Activated CD4-positive, alpha-beta memory T cell treated with anti-CD3 and anti-CD28 coated beads, Interleukin-2, amount 10 ng/mL, durations not matched to agents 7 days and 5 days (primary cell): ENCODE measurements around the gene TMEM120A. TPM values are rescaled to one million over a fixed set of nuclear protein-coding genes. Genes with fewer than 3 reads are reported as not detected.

Experiments
- CTCF ChIA-PET: fragments of 350-600 bp; sonication (Branson Sonifier 250); formaldehyde crosslinking; loops from one replicate; lab custom pipeline; 2021; ENCODE audit warnings: antibody characterized with exemption, inconsistent platforms; lab: Charles Lee
- POLR2A ChIA-PET: fragments of 350-600 bp; sonication (Branson Sonifier 250); formaldehyde crosslinking; loops from one replicate; lab custom pipeline; 2021; ENCODE audit warnings: antibody characterized with exemption; lab: Charles Lee
- DNase-seq: peaks from one replicate; pipeline ENCODE4 v3.0.0-alpha.2; 2020
- H3K27ac Mint-ChIP-seq: one replicate; pipeline ENCODE4 v1.8.0; 2021; ENCODE audit warnings: mild to moderate bottlenecking, mixed read lengths
- H3K27me3 Mint-ChIP-seq: one replicate; pipeline ENCODE4 v1.8.0; 2021; ENCODE audit warnings: mixed read lengths
- H3K36me3 Mint-ChIP-seq: one replicate; pipeline ENCODE4 v1.8.0; 2021; ENCODE audit warnings: low read depth, mixed read lengths
- H3K4me1 Mint-ChIP-seq: one replicate; pipeline ENCODE4 v1.8.0; 2021; ENCODE audit warnings: mixed read lengths
- H3K4me3 Mint-ChIP-seq: one replicate; pipeline ENCODE4 v1.8.0; 2021; ENCODE audit warnings: mild to moderate bottlenecking, mixed read lengths
- H3K9me3 Mint-ChIP-seq: one replicate; pipeline ENCODE4 v1.8.0; 2021; ENCODE audit warnings: mixed read lengths
- total RNA-seq, 2 experiments: library from RNA; stranded (reverse); gene quantifications; one replicate each; pipeline ENCODE4 v1.2.3, GENCODE V29; 2021

TMEM120A gene
- total RNA-seq, 2 experiments from 2014 or later = 34.3 to 34.9 TPM

DNA sequence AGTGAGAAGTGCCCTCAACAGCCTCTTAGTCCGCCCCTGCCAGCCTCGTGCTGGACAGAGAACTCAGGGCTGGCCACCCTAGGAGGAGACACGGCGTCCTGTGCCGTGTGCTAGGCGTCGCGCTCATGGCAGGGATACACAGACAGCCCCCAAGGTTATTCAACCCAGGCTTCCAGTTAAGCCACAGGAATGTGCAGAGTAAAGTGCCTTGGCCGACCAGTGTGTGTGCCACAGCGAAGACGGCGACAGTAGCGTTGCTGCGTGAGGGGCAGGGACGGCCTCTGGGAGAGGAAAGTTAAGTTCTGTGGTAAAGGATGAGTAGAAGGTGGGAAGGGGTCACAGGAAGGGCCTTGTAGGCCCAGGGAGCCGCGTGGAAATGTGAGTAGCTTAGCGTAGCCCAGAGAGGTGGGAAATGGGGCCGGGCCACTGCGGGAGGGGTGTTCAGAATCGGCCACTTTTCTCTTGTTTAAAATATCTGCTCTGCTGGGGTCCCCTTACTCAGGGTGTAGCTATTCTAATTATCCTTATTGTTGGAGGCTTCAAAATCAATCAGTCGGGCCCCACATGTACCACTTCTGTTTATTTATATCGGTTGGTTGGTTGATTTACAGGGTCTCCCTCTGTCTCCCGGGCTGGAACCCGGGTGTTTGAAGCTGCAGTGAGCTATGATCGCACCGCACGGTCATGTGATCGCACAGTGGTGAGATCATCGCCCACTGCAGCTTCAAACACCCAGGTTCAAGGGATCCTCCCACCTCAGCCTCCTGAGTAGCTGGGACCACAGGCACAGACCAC is 24.5 kb downstream of the TMEM120A start:
- DNase-seq = no peak
- H3K9me3 Mint-ChIP-seq = no peaks in the 10 kb centered on the region
- POLR2A ChIA-PET = no interaction called here
- H3K36me3 Mint-ChIP-seq = peaks cover 9% of the 10 kb centered on the region
- H3K4me1 Mint-ChIP-seq = peaks cover 3% of the 10 kb centered on the region
- no peak overlapping the region for H3K4me3 Mint-ChIP-seq
- H3K27ac Mint-ChIP-seq = no peak overlapping the region
- no peaks in the 10 kb centered on the region for H3K27me3 Mint-ChIP-seq
- CTCF ChIA-PET = no interaction called here

GRCh38 chr7:75969182-75969581 is 25.2 kb downstream of the TMEM120A start:
- Mint-ChIP-seq H3K27ac (no peak overlapping the region), H3K36me3 (peaks cover 9% of the 10 kb centered on the region), H3K9me3 (no peaks in the 10 kb centered on the region), H3K27me3 (no peaks in the 10 kb centered on the region), H3K4me3 (no peak overlapping the region), H3K4me1 (peaks cover 3% of the 10 kb centered on the region)
- ChIA-PET CTCF (no interaction called here), POLR2A (no interaction called here)
- DNase-seq = no peak

DNA sequence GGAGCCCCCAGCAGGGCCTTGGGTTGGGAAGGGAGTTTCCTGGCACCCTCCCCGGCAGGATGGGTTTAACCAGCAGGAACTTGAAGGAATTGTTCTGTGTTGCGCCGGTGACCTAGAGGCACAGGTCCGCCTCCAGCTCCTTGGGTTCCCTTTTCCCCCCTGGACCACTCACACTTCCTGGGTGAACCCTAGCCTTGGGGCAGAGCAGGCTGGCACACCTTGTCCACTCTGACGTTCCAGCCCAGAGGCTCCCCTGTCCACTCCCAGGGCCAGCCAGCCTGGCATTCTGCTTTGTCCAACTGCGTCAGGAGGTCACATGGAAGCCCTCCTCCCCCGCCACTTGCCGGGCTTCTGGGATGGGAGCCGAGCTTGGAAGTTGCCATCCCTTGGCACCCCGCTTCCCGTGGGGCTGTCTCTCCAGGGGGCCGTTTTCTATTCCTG is 25.8 kb downstream of the TMEM120A start:
- ChIA-PET POLR2A (no interaction called here), CTCF (no interaction called here)
- peaks cover 3% of the 10 kb centered on the region for H3K36me3 Mint-ChIP-seq
- H3K4me1 Mint-ChIP-seq = peaks cover 3% of the 10 kb centered on the region
- DNase-seq = no peak
- H3K27ac Mint-ChIP-seq = no peak overlapping the region
- H3K27me3 Mint-ChIP-seq = no peaks in the 10 kb centered on the region
- no peak overlapping the region for H3K4me3 Mint-ChIP-seq
- H3K9me3 Mint-ChIP-seq = no peaks in the 10 kb centered on the region

- CTCF ChIA-PET = no interaction called here
- POLR2A ChIA-PET = no interaction called here
- H3K36me3 Mint-ChIP-seq = peaks cover 3% of the 10 kb centered on the region
- no peak overlapping the region for H3K27ac Mint-ChIP-seq
- H3K4me3 Mint-ChIP-seq = no peak overlapping the region
- H3K27me3 Mint-ChIP-seq = no peaks in the 10 kb centered on the region
- H3K4me1 Mint-ChIP-seq = peaks cover 3% of the 10 kb centered on the region
- H3K9me3 Mint-ChIP-seq = no peaks in the 10 kb centered on the region
- no peak for DNase-seq
Observed at GRCh38 chr7:75968012-75968411, 26.4 kb downstream of the TMEM120A start.

- Mint-ChIP-seq H3K27me3 (no peaks in the 10 kb centered on the region), H3K36me3 (peaks cover 3% of the 10 kb centered on the region), H3K4me3 (no peak overlapping the region), H3K27ac (no peak overlapping the region), H3K4me1 (peaks cover 3% of the 10 kb centered on the region), H3K9me3 (no peaks in the 10 kb centered on the region)
- no peak for DNase-seq
- ChIA-PET POLR2A (no interaction called here), CTCF (interaction anchor here (0.6 kb wide), 1 partner anchor 53 kb away, joined by 3 read pairs; no protein-coding TSS in a partner anchor)
Observed at GRCh38 chr7:75967487-75967997, 26.9 kb downstream of the TMEM120A start.

DNA sequence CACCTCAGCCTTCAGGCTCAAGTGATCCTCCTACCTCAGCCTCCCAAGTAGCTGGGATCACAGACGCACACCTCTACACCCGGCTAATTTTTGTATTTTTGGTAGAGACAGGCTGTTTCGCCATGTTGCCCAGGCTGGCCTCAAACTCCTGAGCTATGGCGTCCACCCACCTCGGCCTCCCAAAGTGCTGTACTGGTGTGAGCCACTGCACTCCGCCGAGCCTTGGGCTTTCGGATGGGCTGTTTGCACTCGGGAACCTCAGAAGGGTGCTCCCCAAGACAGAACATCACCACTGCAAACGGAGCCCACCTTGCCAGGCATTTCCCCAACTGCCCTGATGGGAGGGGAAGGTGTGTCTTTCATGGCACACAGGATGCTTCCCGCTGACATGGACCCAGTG is 27.3 kb downstream of the TMEM120A start:
- no peak overlapping the region for H3K27ac Mint-ChIP-seq
- ChIA-PET CTCF (interaction anchor here (0.6 to 1.0 kb wide), 3 partner anchors 8 to 228 kb away, joined by 3 to 4 read pairs (median 3); no protein-coding TSS in a partner anchor), POLR2A (no interaction called here)
- no peaks in the 10 kb centered on the region for H3K27me3 Mint-ChIP-seq
- H3K4me1 Mint-ChIP-seq = peaks cover 3% of the 10 kb centered on the region
- H3K9me3 Mint-ChIP-seq = no peaks in the 10 kb centered on the region
- H3K4me3 Mint-ChIP-seq = no peak overlapping the region
- no peaks in the 10 kb centered on the region for H3K36me3 Mint-ChIP-seq
- DNase-seq = no peak

DNA sequence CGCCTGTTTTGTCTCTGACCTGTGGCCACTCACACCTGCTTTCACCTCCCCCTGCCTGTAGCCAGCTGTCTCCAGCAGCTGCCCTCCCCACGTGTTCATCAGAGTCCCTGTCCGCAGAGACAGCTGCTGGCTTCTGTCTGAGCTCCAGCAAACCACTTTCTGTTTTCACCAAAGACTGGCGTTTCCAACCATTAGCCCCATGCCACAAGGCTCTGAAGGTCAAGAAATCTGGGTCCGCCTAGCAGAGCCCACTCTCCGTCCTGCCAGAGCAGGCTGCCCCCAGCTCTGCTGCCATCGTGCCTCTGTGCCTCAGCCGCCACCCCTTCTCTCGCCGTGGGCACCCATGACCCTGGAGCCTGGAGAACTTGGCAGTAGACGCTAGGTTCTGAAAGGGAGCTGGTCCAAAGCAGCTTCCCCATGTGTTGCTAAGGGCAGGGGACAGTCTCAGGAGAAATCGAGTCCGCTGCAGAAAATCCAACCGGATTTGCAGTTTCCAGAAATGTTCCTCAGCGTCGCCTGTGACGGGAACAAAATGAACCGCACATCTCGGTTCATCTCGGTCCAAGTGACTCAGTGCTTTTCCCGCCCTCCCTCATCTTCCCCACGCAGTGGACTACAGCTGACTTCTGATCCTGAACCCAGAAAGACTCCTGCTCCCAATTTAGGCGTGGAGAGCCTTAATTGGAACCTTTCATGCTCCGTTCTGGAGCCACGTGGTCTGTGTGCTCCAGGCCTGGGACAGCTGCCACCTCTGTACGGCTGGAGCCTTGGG is 28.0 kb downstream of the TMEM120A start:
- no peak for DNase-seq
- no peak overlapping the region for H3K27ac Mint-ChIP-seq
- no peak overlapping the region for H3K4me3 Mint-ChIP-seq
- H3K9me3 Mint-ChIP-seq = no peaks in the 10 kb centered on the region
- H3K27me3 Mint-ChIP-seq = no peaks in the 10 kb centered on the region
- ChIA-PET CTCF (interaction anchor here (0.6 to 1.0 kb wide), 2 partner anchors 9 to 227 kb away, joined by 3 to 4 read pairs; no protein-coding TSS in a partner anchor), POLR2A (no interaction called here)
- no peaks in the 10 kb centered on the region for H3K36me3 Mint-ChIP-seq
- no peaks in the 10 kb centered on the region for H3K4me1 Mint-ChIP-seq

- no peak overlapping the region for H3K27ac Mint-ChIP-seq
- POLR2A ChIA-PET = no interaction called here
- CTCF ChIA-PET = interaction anchor here (1.8 kb wide), 1 partner anchor 55 kb away, joined by 5 read pairs; no protein-coding TSS in a partner anchor
- no peaks in the 10 kb centered on the region for H3K36me3 Mint-ChIP-seq
- no peak overlapping the region for H3K4me3 Mint-ChIP-seq
- no peaks in the 10 kb centered on the region for H3K4me1 Mint-ChIP-seq
- DNase-seq = no peak
- H3K9me3 Mint-ChIP-seq = no peaks in the 10 kb centered on the region
- H3K27me3 Mint-ChIP-seq = no peaks in the 10 kb centered on the region
Observed at GRCh38 chr7:75965617-75966016, 28.8 kb downstream of the TMEM120A start.

DNA sequence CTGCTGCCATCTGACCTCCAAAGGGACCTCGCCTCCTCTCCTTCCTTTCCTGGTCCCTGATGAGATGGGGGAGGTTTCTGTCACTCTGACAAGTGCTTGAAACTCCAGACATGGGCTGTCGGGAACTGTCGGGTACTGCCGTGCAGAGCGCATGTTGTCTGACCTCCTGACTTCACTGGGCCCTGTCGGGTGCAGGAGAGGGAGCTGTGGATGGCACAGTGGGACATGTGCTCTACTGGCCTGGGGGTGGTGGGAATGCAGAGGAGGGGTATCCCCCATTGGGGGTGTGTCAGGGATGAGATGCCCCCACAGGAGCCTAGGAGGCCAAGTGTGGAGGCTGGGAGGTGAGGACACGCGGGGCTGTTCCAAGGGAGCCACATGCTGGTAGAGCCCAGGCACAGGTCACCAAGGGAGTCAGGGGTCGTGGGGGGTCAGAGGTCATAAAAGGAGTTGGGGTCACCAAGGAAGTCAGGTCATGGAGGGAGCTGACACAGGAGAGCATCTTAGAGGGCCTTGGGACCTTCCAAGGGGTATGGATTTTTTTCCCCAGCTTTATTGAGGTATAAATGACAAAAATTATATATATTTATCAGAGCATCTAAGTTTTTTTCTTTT is 30.9 kb downstream of the TMEM120A start:
- Mint-ChIP-seq H3K36me3 (no peaks in the 10 kb centered on the region), H3K27ac (no peak overlapping the region), H3K27me3 (no peaks in the 10 kb centered on the region), H3K4me1 (no peaks in the 10 kb centered on the region), H3K9me3 (no peaks in the 10 kb centered on the region), H3K4me3 (no peak overlapping the region)
- ChIA-PET POLR2A (no interaction called here), CTCF (no interaction called here)
- no peak for DNase-seq

GRCh38 chr7:75962607-75963380 is 31.6 kb downstream of the TMEM120A start:
- H3K27ac Mint-ChIP-seq = no peak overlapping the region
- ChIA-PET CTCF (no interaction called here), POLR2A (no interaction called here)
- no peaks in the 10 kb centered on the region for H3K9me3 Mint-ChIP-seq
- H3K4me3 Mint-ChIP-seq = no peak overlapping the region
- H3K4me1 Mint-ChIP-seq = no peaks in the 10 kb centered on the region
- no peak for DNase-seq
- H3K27me3 Mint-ChIP-seq = no peaks in the 10 kb centered on the region
- no peaks in the 10 kb centered on the region for H3K36me3 Mint-ChIP-seq

- no peaks in the 10 kb centered on the region for H3K27me3 Mint-ChIP-seq
- no peaks in the 10 kb centered on the region for H3K4me1 Mint-ChIP-seq
- ChIA-PET POLR2A (no interaction called here), CTCF (interaction anchor here (0.7 kb wide), 2 partner anchors 36 to 208 kb away, joined by 3 read pairs; no protein-coding TSS in a partner anchor)
- no peak for DNase-seq
- no peak overlapping the region for H3K4me3 Mint-ChIP-seq
- H3K9me3 Mint-ChIP-seq = no peaks in the 10 kb centered on the region
- no peaks in the 10 kb centered on the region for H3K36me3 Mint-ChIP-seq
- H3K27ac Mint-ChIP-seq = no peak overlapping the region
Observed at GRCh38 chr7:75961218-75961617, 33.2 kb downstream of the TMEM120A start.

DNA sequence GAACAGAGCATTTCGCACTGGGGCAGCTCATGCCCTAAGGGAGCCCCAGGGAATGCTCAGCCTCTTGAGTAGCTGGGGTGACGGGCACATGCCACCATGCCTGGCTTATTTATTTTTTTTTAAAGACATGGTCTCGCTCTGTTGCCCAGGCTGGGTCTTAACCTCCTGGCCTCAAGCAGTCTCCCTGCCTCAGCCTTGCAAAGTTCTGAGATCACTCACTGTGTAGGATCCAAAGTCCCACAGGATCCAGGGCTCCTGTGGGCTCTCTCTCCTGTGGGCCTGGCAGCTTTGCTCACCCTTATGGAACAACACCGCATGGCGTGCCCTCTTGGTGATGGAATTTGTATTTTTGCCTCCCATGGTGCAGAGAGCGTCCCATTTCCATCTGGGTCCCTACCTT is 34.0 kb downstream of the TMEM120A start:
- CTCF ChIA-PET = interaction anchor here (0.5 to 0.7 kb wide), 3 partner anchors 35 to 207 kb away, joined by 3 to 4 read pairs (median 3); no protein-coding TSS in a partner anchor
- no peaks in the 10 kb centered on the region for H3K9me3 Mint-ChIP-seq

More for the DNA sequence above, 34.0 kb downstream of the TMEM120A start:
- no peak for DNase-seq
- Mint-ChIP-seq H3K4me3 (no peak overlapping the region), H3K27ac (no peak overlapping the region), H3K4me1 (no peaks in the 10 kb centered on the region), H3K27me3 (no peaks in the 10 kb centered on the region), H3K36me3 (peaks cover 3% of the 10 kb centered on the region)
- POLR2A ChIA-PET = interaction anchor here (1.5 kb wide), 1 partner anchor 45 kb away, joined by 3 read pairs; no protein-coding TSS in a partner anchor
